AG04450 (cell line): ENCODE results near the gene RIN3. TPM values are rescaled to one million over a fixed set of nuclear protein-coding genes. Genes with fewer than 3 reads are reported as not detected.

ENCODE experiments used
- CTCF ChIA-PET: fragments of 300-600, 350-600 bp; formaldehyde crosslinking; extraction: SDS; loops from one replicate; lab custom pipeline; 2022; ENCODE audit warnings: antibody characterized with exemption, inconsistent platforms; lab: Charles Lee
- POLR2A ChIA-PET: fragments of 350-600 bp; formaldehyde crosslinking; extraction: SDS; loops from one replicate; lab custom pipeline; 2021; ENCODE audit warnings: antibody characterized with exemption, inconsistent platforms; lab: Yijun Ruan, JAX
- DNase-seq: peaks from one replicate; pipeline ENCODE4 v3.0.0-alpha.2; 2011; ENCODE audit warnings: low read depth, low spot score
- H3K27ac ChIP-seq: one replicate; pipeline ENCODE4 v1.5.1; 2012; ENCODE audit warnings: low read depth, low read length, control low read depth
- H3K27me3 ChIP-seq: one replicate; pipeline ENCODE4 v1.6.0; 2012; ENCODE audit warnings: low read length; ENCODE audit not compliant: control insufficient read depth, insufficient read depth
- H3K4me3 ChIP-seq: 2 replicates; pipeline ENCODE4 v1.5.1; 2011; ENCODE audit warnings: mild to moderate bottlenecking, low read depth, low read length, control low read depth
- H3K9me3 ChIP-seq: 2 replicates; pipeline ENCODE4 v1.5.1; 2012; ENCODE audit warnings: low read length; ENCODE audit not compliant: control insufficient read depth, insufficient read depth
- CTCF ChIP-seq: IDR thresholded peaks from 2 replicates; pipeline ENCODE4 v1.5.1; 2011; ENCODE audit warnings: low read depth, low read length, control low read depth, inconsistent platforms
- polyA plus RNA-seq: library from polyadenylated mRNA; depleted of rRNA; stranded (reverse); fragments of >200 nt; gene quantifications from 2 replicates; pipeline ENCODE4 v1.2.3, GENCODE V29; 2011

The RIN3 gene
- polyA plus RNA-seq, 1 experiment = 3.7 TPM

- no peak overlapping the region for H3K4me3 ChIP-seq
- no peaks in the 10 kb centered on the region for H3K27me3 ChIP-seq
- H3K27ac ChIP-seq = no peak overlapping the region
- ChIA-PET POLR2A (no interaction called here), CTCF (interaction anchor here (0.9 kb wide), 1 partner anchor 21 kb away, joined by 3 read pairs; no protein-coding TSS in a partner anchor)
- DNase-seq = no peak
- peaks cover 4% of the 10 kb centered on the region; the same call in 1 of the 2 replicates for H3K9me3 ChIP-seq
- no peak for TF ChIP-seq CTCF
Observed at GRCh38 chr14:92607702-92608429, 94.3 kb downstream of the RIN3 start.

- Histone ChIP-seq H3K4me3 (no peak overlapping the region), H3K27me3 (no peaks in the 10 kb centered on the region), H3K27ac (no peak overlapping the region), H3K9me3 (peaks cover 4% of the 10 kb centered on the region; the same call in 1 of the 2 replicates)
- TF ChIP-seq CTCF = no peak
- ChIA-PET POLR2A (no interaction called here), CTCF (interaction anchor here (0.9 kb wide), 1 partner anchor 21 kb away, joined by 3 read pairs; no protein-coding TSS in a partner anchor)
- no peak for DNase-seq
Observed at GRCh38 chr14:92609955-92610354, 96.4 kb downstream of the RIN3 start.

- no peak for TF ChIP-seq CTCF
- H3K9me3 ChIP-seq = peaks cover 4% of the 10 kb centered on the region; the same call in 1 of the 2 replicates
- H3K4me3 ChIP-seq = no peak overlapping the region
- ChIA-PET CTCF (no interaction called here), POLR2A (no interaction called here)
- no peak for DNase-seq
- H3K27ac ChIP-seq = no peak overlapping the region
- no peaks in the 10 kb centered on the region for H3K27me3 ChIP-seq
Observed at GRCh38 chr14:92610849-92611271, 97.3 kb downstream of the RIN3 start.

GRCh38 chr14:92613008-92613658, 99.6 kb downstream of the RIN3 start:
- no peaks in the 10 kb centered on the region for H3K9me3 ChIP-seq
- no peak overlapping the region for H3K27ac ChIP-seq
- POLR2A ChIA-PET = no interaction called here
- no peak for DNase-seq
- H3K27me3 ChIP-seq = no peaks in the 10 kb centered on the region
- no peak overlapping the region for H3K4me3 ChIP-seq
- CTCF ChIA-PET = interaction anchor here (0.9 to 1.2 kb wide), 2 partner anchors 18 to 24 kb away, joined by 3 read pairs; no protein-coding TSS in a partner anchor
- TF ChIP-seq CTCF = peak; percentile 69

- H3K27me3 ChIP-seq = no peaks in the 10 kb centered on the region
- no peak for TF ChIP-seq CTCF
- H3K9me3 ChIP-seq = no peaks in the 10 kb centered on the region
- POLR2A ChIA-PET = no interaction called here
- no peak overlapping the region for H3K4me3 ChIP-seq
- DNase-seq = no peak
- CTCF ChIA-PET = interaction anchor here (0.9 to 1.2 kb wide), 2 partner anchors 19 to 24 kb away, joined by 3 read pairs; no protein-coding TSS in a partner anchor
- H3K27ac ChIP-seq = no peak overlapping the region
Observed at GRCh38 chr14:92613681-92614260, 100.2 kb downstream of the RIN3 start.
